ENCODE results near the gene LMF1.
"Not testable (repeated sequence)": the region's sequence is repeated elsewhere in the genome, so short reads cannot be mapped to it uniquely, and the experiment has no call there.

Gene LMF1

GRCh38 chr16:842061-842476 lies 128.7 kb downstream of the LMF1 start:
- no peak for DNase-seq (ENCODE audit: low read depth)
- TF ChIP-seq CTCF (IDR thresholded peaks at IDR 0.05; ENCODE audit: low read depth, low read length, missing control alignments) = no peak
- H3K4me3 ChIP-seq (ENCODE audit: low read depth, low read length) = no peak overlapping the region

- DNase-seq (ENCODE audit: low read depth) = no peak
- H3K4me3 ChIP-seq (ENCODE audit: low read depth, low read length) = no peak overlapping the region
- TF ChIP-seq CTCF (IDR thresholded peaks at IDR 0.05; ENCODE audit: low read depth, low read length, missing control alignments) = no peak
Observed at GRCh38 chr16:841455-842060, 129.2 kb downstream of the LMF1 start.

GRCh38 chr16:840561-841454 lies 130.0 kb downstream of the LMF1 start:
- DNase-seq (ENCODE audit: low read depth) = no peak
- H3K4me3 ChIP-seq (ENCODE audit: low read depth, low read length) = no peak overlapping the region
- no peak for TF ChIP-seq CTCF (IDR thresholded peaks at IDR 0.05; ENCODE audit: low read depth, low read length, missing control alignments)

- H3K4me3 ChIP-seq (ENCODE audit: low read depth, low read length) = no peak overlapping the region
- DNase-seq (ENCODE audit: low read depth) = no peak
- no peak for TF ChIP-seq CTCF (IDR thresholded peaks at IDR 0.05; ENCODE audit: low read depth, low read length, missing control alignments)
Observed at GRCh38 chr16:839643-840408, 131.0 kb downstream of the LMF1 start.

- no peak for TF ChIP-seq CTCF (IDR thresholded peaks at IDR 0.05; ENCODE audit: low read depth, low read length, missing control alignments)
- DNase-seq (ENCODE audit: low read depth) = no peak
- H3K4me3 ChIP-seq (ENCODE audit: low read depth, low read length) = no peak overlapping the region
Observed at GRCh38 chr16:838741-839140, 132.0 kb downstream of the LMF1 start.

- not testable (repeated sequence) for DNase-seq (ENCODE audit: low read depth); H3K4me3 ChIP-seq (ENCODE audit: low read depth, low read length)
Observed at GRCh38 chr16:836822-837221, 134.0 kb downstream of the LMF1 start.

- no peak for DNase-seq (ENCODE audit: low read depth)
- no peak overlapping the region for H3K4me3 ChIP-seq (ENCODE audit: low read depth, low read length)
- TF ChIP-seq CTCF (IDR thresholded peaks at IDR 0.05; ENCODE audit: low read depth, low read length, missing control alignments) = no peak
Observed at GRCh38 chr16:836221-836620, 134.6 kb downstream of the LMF1 start.

Measured in GM12864 (cell line).